IPS-18c (cell line): ENCODE data around the gene ACTR10.

Source experiments
- H3K4me3 ChIP-seq: 2 replicates; pipeline ENCODE4 v1.7.0; 2013; ENCODE audit warnings: low read depth, mild to moderate bottlenecking, low read length, moderate library complexity; ENCODE audit not compliant: insufficient read depth
- H3K9me3 ChIP-seq: one replicate; pipeline ENCODE4 v1.6.1; 2013; ENCODE audit warnings: mild to moderate bottlenecking, low read length, moderate library complexity; ENCODE audit not compliant: control insufficient read depth, insufficient read depth

Gene ACTR10

DNA sequence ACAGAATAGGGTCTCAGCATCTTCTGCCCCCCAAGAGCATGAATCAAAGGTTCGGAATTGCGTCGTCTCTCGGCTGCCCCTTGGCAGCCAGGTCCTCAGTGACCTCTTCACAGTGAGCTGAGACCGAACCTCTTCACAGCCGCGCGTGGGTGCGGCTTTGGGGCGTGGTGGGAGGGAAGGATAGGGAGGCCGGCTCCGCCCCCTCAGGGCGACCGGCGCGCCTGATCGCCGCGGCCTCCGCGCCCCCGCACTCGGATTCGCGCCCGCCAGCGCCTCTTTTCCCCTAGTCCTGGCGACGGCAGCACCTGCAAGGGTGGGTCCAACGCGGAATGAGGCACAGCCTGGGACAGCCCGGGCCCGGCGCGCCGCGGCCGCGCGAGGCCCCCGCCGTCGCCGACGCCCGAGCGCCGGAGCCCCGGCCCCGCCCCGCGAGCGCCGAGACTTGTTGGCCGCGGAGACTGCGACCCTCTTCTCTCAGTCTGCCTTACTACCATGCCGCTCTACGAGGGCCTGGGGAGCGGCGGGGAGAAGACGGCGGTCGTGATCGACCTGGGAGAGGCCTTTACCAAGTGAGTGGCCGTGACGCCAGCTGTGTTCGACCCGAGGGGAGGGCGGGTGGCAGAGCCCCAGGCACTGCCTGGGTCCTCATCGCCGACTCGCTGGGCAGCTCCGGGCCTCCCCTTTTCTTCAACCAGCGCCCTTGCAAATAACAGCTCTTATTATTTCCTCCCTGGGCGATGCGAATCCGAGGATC is at the start of gene ACTR10:
TSS of gene ACTR10 (plus strand) at position 424 of the 754 bp plus-strand sequence. CDS start at position 493, 69 bp downstream.
- Histone ChIP-seq H3K9me3 (no peaks in the 10 kb centered on the region), H3K4me3 (peak within 1 kb of the TSS; percentile 92)

DNA sequence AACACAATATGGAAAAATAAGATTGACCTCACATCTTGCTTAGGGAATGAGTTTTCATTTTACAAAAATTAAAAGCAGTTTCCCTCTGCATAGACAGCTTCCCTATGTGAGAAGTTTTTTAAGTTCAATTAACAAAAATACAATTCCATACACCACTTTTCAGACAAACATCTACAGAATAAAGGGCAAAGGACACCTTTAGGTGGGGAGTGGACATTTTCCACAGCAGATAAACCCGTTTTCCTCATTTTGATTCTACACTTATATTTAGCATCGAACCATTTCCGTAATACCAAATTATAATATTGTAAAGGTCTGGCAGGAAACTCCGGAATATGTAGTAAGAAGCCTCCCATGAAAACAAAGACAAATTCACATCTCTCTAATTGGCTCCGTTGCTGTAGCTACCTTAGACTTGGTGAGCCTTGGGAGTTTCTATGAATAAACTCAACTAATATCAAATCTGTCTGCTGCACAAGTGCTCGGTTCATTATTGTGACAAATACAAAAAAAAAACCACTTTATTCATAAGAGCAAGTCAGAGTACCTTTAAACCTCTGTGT is 49.6 kb upstream of the ACTR10 start:
- no peaks in the 10 kb centered on the region for H3K9me3 ChIP-seq
- H3K4me3 ChIP-seq = peak overlapping the region; percentile 84; the same call in 1 of the 2 replicates

DNA sequence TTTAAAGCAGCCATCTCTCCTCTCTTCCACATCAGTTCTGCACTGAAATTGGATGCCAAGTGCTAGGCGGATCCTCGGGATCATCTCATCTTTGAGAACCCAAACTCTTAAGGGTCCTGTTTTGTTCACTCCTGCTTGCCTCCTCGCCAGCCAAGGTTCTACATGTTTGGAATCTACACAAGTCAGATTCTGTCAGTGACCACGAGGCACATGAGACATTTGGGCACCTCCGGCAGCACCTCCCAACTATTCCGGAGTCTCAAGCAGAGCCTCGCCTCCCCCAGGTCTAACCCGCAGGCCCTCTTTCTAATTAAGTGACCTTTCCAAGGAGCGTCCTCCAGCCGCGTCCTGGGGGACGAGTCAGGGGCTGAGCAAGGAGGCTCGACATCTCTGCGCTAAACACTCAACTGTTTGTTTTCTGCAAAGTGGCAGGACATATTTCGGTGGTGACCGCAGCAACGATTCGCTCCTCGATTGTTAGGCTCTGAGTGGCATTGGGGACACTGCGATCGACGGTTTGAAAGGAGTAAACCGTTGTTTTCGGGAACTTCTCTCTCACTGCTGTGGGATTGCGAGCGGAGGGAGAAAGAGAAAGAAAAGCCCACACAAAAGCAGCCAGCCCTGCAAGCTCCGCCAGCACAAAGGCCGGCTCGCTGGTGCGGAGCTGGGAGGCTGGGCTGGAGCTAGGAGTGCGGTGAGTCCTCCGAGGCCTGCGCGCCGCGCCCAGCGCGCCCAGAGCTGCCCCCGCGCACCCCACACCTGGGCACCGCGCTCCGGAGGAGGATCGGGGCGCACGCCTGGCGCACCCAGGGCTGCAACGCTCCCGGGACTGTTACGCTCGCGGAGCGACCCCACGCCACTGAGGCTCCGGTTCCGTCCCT is 48.6 kb upstream of the ACTR10 start:
- Histone ChIP-seq H3K9me3 (no peaks in the 10 kb centered on the region), H3K4me3 (peak overlapping the region; percentile 84)

DNA sequence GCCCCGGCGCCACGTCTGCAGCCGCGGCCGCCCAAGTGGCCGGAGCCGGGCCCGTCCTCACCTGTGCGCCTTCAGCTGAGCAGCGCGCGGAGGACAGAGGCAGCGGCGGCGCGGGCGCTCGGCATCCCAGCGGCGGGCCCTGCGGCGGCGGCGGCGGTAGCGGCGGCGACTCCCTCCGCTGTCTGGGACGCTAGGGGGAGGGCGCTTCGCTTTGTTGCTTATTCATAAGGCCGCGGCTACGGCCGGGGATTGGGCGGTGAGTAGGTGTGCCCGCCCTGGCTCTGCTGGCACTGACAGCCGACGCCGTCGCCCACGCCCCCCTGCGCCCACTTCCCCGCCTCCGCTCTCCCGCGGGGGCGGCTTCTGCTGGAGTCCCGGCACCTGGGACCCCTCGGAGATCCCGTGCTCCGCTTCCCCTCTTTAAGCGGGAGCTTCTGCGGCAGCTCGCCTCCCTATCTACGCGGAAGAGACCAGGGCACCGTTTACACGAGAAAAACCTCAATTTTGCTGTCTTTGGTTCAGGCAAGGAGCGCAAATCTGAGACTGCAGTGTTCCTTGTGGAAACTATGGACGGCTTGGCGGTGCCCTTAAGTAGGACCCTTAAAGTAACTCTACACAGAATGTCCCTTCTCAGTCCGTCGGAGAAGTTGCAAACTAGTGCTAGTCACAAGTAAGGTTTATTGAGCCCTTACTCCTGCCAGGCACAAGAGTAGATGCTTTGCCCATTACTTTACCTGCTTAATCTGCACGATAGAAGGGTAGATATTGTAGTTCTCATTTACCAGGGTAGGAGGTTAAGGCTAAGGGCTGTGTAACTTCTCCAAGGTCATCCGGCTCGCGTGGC is 47.7 kb upstream of the ACTR10 start, which contains the start of gene ARMH4:
TSS of gene ARMH4 (minus strand) at position 200 of the 844 bp plus-strand sequence. CDS start 12,855 bp downstream, outside the sequence.
- H3K9me3 ChIP-seq = no peaks in the 10 kb centered on the region
- H3K4me3 ChIP-seq = peak within 1 kb of the TSS; percentile 84

DNA sequence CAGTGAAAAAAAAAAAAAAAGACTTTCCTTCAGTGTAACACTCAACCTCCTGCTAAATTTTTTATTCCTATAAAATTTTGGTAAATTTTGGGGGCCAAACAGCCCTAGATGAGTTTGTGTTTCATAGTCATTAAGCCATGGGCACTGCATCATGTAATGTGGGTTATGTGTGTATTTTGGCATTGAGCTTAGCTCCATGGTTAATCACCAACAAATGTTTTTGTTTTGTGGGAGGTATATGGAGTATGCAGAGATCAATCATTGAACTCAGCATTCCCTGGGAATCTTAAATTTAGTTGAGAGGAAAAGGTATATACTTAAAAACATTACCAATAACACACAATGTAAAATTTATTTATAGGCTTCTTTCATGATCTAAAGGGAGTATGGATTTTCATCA is 39.4 kb upstream of the ACTR10 start:
- no peaks in the 10 kb centered on the region for H3K9me3 ChIP-seq
- H3K4me3 ChIP-seq = no peak overlapping the region

DNA sequence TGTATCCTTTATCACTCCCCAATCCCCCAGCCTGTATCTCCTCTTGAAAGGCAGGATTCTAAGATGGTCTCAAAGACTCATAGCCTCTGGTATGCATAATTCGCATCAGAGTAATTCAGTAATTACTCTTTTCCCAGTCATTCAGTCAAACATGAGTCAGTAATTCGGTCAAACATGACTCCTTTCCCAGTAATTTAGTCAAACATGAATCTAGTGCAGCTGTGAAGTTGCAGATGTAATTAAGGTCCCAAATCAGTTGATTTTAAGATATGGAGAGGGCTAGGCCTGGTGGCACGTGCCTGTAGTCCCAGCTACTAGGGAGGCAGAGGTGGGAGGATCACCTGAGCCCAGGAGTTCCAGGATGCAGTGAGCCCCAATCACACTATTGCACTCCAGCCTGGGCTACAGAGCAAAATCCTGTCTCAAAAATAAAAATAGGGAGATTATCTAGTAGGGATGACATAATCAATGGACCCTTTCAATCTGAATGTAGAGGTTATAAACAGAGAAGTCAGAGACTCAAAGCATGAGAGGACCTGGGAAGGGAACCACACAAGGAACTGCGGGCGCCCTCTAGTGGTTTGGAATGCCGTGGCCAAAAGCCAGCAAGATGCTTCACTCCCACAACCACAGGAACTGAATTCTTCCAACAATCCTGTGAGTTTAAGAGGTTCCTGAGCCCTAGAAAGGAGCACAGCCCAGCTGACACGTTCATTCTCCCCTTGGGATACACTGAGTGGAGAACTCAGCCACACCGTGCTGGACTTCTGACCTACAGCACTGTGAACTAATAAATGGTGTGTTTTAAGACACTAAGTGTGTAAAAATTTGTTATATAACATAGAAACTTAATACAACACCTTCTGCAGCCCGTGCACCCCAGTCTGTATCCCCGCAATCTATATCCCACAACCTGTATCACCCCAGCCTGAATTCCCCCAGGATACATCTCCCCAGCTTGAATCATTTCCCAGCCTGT is 33.7 kb upstream of the ACTR10 start:
- no peaks in the 10 kb centered on the region for H3K9me3 ChIP-seq
- H3K4me3 ChIP-seq = no peak overlapping the region

DNA sequence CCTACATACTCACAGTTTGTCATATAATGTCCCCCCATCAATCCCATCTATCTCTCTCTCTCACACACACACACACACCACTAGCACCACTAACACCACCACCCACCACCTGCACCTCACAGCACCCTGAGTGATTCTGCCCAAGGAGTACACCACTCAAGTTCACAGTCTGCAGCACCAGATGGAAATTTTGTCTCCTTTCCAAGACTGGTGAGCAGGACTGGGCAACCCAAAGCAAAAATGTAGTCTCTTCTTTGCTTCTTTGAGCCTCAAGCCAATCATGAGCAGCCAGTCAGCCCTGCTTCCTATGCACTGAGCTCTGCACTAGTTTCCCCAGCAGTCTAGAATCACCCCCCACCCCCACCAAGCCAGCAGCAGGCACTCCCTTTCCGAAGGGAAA is 32.9 kb upstream of the ACTR10 start:
- no peaks in the 10 kb centered on the region for H3K9me3 ChIP-seq
- H3K4me3 ChIP-seq = no peak overlapping the region

DNA sequence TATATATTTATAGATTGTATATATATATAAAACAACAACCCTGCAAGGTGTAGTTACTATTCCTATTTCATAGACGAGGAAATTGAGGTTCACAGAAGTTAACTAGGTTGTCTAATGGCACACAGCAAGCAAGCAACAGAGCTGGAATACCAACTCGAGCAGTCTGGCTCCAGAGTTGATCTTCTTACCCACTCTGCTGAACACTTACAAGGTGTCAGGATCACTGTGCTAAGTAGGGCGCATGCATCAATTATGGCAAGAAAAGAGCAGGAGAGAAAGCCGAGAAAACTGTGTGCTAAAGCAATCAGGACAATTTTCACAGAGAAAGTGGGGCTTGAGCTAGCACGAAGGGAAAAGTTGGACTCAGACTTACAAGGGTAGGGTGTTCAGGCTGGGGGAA is 32.1 kb upstream of the ACTR10 start:
- H3K4me3 ChIP-seq = no peak overlapping the region

DNA sequence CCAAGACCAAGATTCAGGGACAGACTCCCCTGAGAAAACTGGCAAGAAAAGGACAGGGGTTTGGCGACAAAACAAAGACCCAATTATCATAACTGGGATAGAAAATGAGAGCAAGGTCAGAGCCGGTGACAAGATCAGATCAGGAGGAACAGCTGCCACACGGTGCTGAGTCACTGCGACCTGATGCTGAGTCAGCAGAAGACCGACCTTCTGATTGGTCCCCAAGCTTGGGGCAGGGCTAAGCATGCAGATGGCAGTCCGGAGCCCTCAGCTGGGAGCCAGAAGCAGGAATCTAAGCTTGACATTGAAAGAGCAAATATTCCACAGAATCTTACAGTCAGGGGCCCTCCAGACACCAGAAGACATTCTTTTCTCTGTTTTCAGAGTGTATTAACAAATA is 28.9 kb upstream of the ACTR10 start:
- Histone ChIP-seq H3K4me3 (no peak overlapping the region), H3K9me3 (no peaks in the 10 kb centered on the region)

More for the DNA sequence above, 32.1 kb upstream of the ACTR10 start:
- H3K9me3 ChIP-seq = no peaks in the 10 kb centered on the region

DNA sequence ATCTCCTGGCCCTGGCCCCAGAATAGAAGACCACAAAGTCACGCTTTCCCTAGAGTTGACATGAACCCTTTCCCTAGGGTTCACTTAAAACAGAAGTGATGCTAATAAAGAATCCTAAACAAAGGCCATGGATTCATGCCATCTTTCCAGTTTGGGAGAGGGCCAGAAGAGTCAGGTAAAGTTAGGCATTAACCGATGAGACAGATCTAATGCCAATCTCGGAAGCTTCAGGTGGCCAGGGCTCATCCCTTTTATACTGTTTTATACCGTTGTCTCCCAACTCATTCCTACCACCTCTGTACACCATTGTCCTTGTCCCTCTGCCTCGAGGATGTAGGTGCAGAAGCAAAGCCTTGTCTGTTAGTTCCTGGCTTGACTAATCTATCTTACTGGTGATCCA is 22.8 kb upstream of the ACTR10 start:
- Histone ChIP-seq H3K9me3 (no peaks in the 10 kb centered on the region), H3K4me3 (no peak overlapping the region)

DNA sequence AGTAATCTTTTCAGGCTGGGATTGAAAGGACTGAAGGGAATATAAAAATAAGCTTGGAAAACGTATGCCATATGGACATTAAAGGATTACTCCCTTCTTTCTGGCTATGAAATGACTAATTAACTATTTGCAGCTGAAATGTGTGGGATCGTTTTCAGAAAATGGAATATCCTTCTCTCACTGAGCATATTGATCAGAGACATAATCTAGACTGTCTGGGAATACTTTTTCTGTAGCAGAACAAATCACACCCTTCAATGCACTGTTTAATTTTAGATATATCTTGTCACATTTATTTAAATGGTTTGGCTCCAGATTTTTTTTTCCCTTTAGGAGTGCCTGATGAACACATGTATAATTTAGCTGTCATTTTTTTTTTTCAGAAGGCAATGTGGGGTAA is 10.8 kb upstream of the ACTR10 start:
- Histone ChIP-seq H3K4me3 (no peak overlapping the region), H3K9me3 (no peaks in the 10 kb centered on the region)

DNA sequence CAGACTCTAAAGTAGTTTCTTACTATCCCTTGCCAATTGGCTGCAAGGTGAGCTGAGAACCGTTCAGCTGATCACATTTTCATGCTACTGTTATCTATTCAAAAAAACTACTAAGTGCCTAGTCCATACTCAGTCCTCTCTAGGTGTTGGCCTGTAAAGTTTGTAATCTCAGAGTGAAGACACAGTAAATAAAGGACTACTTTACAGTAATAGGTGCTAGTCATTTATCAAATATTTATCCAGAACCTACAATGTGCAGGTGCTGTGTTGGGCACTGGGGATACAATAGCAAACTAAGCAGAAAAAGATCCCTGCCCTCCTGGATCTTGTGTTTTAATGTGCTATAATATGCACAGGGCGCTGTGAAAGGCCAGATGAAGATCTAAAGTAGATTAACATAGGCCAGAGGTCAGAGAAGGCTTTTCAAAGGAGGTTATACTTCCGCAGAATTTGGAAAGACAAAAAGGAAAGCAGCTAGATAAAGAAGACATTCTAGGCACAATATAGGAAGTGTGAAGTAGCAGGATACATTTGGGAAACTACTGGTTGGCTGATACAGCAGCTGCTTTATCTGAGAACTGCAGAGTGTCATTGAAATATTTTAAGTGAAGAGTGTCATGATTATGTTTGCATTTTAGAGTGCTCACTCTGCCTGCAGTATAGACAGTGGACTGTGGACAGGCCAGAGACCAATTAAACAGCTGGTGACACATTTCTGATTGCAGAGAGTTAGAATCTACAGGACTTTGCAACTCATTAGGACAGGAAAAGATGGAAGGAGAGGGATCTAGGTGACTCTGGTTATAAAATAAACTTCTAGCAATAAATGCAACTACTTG is 8.0 kb upstream of the ACTR10 start:
- Histone ChIP-seq H3K9me3 (no peaks in the 10 kb centered on the region), H3K4me3 (no peak overlapping the region)

DNA sequence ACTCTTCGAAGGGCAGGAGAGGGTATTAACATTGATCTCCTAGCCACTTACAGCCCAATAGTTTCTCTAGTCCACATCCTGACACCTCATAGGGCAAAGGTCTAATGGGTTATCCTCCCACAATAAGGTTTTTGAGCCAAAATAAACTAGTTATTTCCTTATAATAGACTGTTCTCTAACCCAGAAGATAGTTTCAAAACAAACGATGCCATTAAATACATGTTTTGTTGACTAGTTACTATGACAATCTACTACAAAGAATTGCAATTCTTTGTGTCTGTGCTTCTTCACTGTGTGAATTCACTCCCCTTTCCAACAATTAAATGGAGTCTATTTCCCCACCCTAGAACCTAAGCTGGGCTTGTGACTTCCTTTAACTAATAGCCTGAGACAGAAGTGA is 6.4 kb upstream of the ACTR10 start:
- no peak overlapping the region for H3K4me3 ChIP-seq
- no peaks in the 10 kb centered on the region for H3K9me3 ChIP-seq

DNA sequence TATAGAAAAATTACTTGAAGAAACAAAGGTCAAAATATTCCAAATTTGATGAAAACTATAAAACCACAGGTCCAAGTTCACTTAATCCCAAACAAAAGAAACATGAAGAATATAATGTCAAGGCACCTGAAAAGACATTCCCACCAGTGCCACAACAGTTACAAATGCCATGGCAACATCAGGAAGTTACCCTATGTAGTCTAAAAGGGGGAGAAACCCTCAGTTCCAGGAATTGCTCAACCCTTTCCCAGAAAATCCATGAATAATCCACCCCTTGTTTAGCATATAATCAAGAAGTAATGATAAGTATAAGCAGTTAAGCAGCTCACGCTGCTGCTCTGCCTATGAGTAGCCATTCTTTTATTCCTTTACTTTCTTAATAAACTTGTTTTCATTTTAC is 3.8 kb upstream of the ACTR10 start:
- H3K9me3 ChIP-seq = no peaks in the 10 kb centered on the region
- no peak overlapping the region for H3K4me3 ChIP-seq

DNA sequence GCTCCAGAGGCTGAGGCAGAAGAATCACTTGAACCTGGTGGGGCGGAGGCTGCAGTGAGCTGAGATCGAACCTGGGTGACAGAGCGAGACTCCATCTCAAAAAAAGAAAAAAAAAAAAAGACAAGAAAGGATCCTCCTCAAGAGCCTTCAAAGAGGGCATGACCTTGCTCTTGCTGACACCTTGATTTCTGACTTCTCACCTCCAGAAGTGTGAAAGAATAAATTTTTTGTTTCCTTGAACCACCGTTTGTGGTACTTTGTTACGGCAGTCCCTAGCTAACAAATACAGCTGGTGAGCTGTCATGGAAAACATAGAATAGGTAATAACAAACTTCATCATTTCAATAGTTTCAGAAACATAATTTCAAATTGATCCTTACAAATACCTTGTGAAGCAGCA is 1.9 kb upstream of the ACTR10 start:
- Histone ChIP-seq H3K9me3 (no peaks in the 10 kb centered on the region), H3K4me3 (no peak overlapping the region)
